ENCODE data around the gene CERS3. TPM values are rescaled to one million over a fixed set of nuclear protein-coding genes. Genes with fewer than 3 reads are reported as not detected.
"Not testable (repeated sequence)": the region's sequence is repeated elsewhere in the genome, so short reads cannot be mapped to it uniquely, and the experiment has no call there.

Gene CERS3
- polyA plus RNA-seq, 3 donors = 0.04 TPM; not detected in 2

- 69% methylated on average over 2 of the region's 2 CpGs for WGBS (ENCODE audit: insufficient coverage)
- intact Hi-C loops (cut with micrococcal nuclease) = no loop called here
- peaks cover 0 to 4% (median 0%) of the 10 kb centered on the region in 3 donors for H3K27me3 Mint-ChIP-seq (ENCODE audit: low read depth in 3 of 3)
- Histone ChIP-seq H3K4me3 (replicated peaks in 1 of 3; ENCODE audit: low read depth in 2 of 3, low read length in 3 of 3) (no peak overlapping the region), H3K4me1 (ENCODE audit: control insufficient read depth in 1 of 2, insufficient read depth in 2 of 2, low read length in 2 of 2) (no peaks in the 10 kb centered on the region), H3K79me2 (ENCODE audit: insufficient read depth, low read length) (no peaks in the 10 kb centered on the region), H3K9me3 (replicated peaks in 1 of 2; ENCODE audit: control insufficient read depth in 1 of 2, insufficient read depth in 1 of 2, low read length in 2 of 2) (peaks cover 16 to 18% of the 10 kb centered on the region in 2 donors), H3K27me3 (ENCODE audit: control insufficient read depth in 2 of 2, insufficient read depth in 2 of 2, low read length in 2 of 2) (no peaks in the 10 kb centered on the region), H4K20me1 (ENCODE audit: insufficient read depth, low read length) (no peaks in the 10 kb centered on the region), H3K9ac (ENCODE audit: insufficient read depth, low read length, poor library complexity, severe bottlenecking) (no peak overlapping the region), H3K4me2 (replicated peaks; ENCODE audit: extremely low read depth, low read length, poor library complexity, severe bottlenecking) (no peak overlapping the region), H3K27ac (ENCODE audit: low read depth in 1 of 2, low read length in 2 of 2) (no peak overlapping the region), H2AFZ (ENCODE audit: insufficient read depth, low read depth, low read length, poor library complexity, severe bottlenecking) (no peak overlapping the region), H3K36me3 (replicated peaks in 1 of 2; ENCODE audit: control insufficient read depth in 1 of 2, insufficient read depth in 2 of 2, low read length in 2 of 2) (no peaks in the 10 kb centered on the region)
- no peak for TF ChIP-seq CTCF (IDR thresholded peaks at IDR 0.05)
- H3K36me3 Mint-ChIP-seq = no peaks in the 10 kb centered on the region
- H3K27ac Mint-ChIP-seq = peak overlapping the region in 1 of 7 donors; percentile 60
- no peaks in the 10 kb centered on the region for H3K4me1 Mint-ChIP-seq
- no peak for DNase-seq
- H3K4me3 Mint-ChIP-seq = no peak overlapping the region
- H3K9me3 Mint-ChIP-seq = peaks cover 11 to 31% (median 18%) of the 10 kb centered on the region in 7 donors
These were observed 80.3 kb downstream of the CERS3 start for GRCh38 chr15:100448481-100448880.

GRCh38 chr15:100441063-100441462 lies 87.7 kb downstream of the CERS3 start:
- not testable (repeated sequence) for H4K20me1 ChIP-seq (ENCODE audit: insufficient read depth, low read length); H3K36me3 ChIP-seq (replicated peaks in 1 of 2; ENCODE audit: control insufficient read depth in 1 of 2, insufficient read depth in 2 of 2, low read length in 2 of 2); H3K27ac Mint-ChIP-seq; H3K79me2 ChIP-seq (ENCODE audit: insufficient read depth, low read length); H2AFZ ChIP-seq (ENCODE audit: insufficient read depth, low read depth, low read length, poor library complexity, severe bottlenecking); DNase-seq; H3K9ac ChIP-seq (ENCODE audit: insufficient read depth, low read length, poor library complexity, severe bottlenecking); H3K4me1 Mint-ChIP-seq; H3K4me3 ChIP-seq (replicated peaks in 1 of 3; ENCODE audit: low read depth in 2 of 3, low read length in 3 of 3); H3K9me3 ChIP-seq (replicated peaks in 1 of 2; ENCODE audit: control insufficient read depth in 1 of 2, insufficient read depth in 1 of 2, low read length in 2 of 2); H3K4me3 Mint-ChIP-seq; H3K36me3 Mint-ChIP-seq; H3K27ac ChIP-seq (ENCODE audit: low read depth in 1 of 2, low read length in 2 of 2); H3K27me3 ChIP-seq (ENCODE audit: control insufficient read depth in 2 of 2, insufficient read depth in 2 of 2, low read length in 2 of 2); H3K4me2 ChIP-seq (replicated peaks; ENCODE audit: extremely low read depth, low read length, poor library complexity, severe bottlenecking); H3K4me1 ChIP-seq (ENCODE audit: control insufficient read depth in 1 of 2, insufficient read depth in 2 of 2, low read length in 2 of 2)
- peaks cover 3 to 17% (median 8%) of the 10 kb centered on the region in 3 donors for H3K27me3 Mint-ChIP-seq (ENCODE audit: low read depth in 3 of 3)
- H3K9me3 Mint-ChIP-seq = peaks cover 2 to 13% (median 4%) of the 10 kb centered on the region in 7 donors
- 93% methylated on average over 11 of the region's 11 CpGs for whole genome bisulfite sequencing (ENCODE audit: insufficient coverage)
- intact Hi-C loops (cut with micrococcal nuclease) = loop anchor here in 1 of 2 donors (5.0 kb wide), 1 partner anchor 636 kb away; no protein-coding TSS in a partner anchor
